GM12865 (cell line): ENCODE measurements around the gene GRIK5.
A peak's percentile ranks its signal among the peaks of the same experiment; 100 is the strongest.

Source experiments
- DNase-seq: peaks from one replicate; pipeline ENCODE4 v3.0.0; 2010; ENCODE audit warnings: low read depth
- H3K4me3 ChIP-seq: 2 replicates; pipeline ENCODE4 v1.5.1; 2011; ENCODE audit warnings: mild to moderate bottlenecking, low read depth, low read length, control low read depth
- TF ChIP-seq, protein P1 (sequence below): IDR thresholded peaks from 2 replicates; pipeline ENCODE4 v1.5.1; 2011; ENCODE audit warnings: low read length, control low read depth, low read depth, inconsistent platforms; ENCODE audit not compliant: insufficient read depth; ENCODE audit errors: missing control alignments

Gene GRIK5

DNA sequence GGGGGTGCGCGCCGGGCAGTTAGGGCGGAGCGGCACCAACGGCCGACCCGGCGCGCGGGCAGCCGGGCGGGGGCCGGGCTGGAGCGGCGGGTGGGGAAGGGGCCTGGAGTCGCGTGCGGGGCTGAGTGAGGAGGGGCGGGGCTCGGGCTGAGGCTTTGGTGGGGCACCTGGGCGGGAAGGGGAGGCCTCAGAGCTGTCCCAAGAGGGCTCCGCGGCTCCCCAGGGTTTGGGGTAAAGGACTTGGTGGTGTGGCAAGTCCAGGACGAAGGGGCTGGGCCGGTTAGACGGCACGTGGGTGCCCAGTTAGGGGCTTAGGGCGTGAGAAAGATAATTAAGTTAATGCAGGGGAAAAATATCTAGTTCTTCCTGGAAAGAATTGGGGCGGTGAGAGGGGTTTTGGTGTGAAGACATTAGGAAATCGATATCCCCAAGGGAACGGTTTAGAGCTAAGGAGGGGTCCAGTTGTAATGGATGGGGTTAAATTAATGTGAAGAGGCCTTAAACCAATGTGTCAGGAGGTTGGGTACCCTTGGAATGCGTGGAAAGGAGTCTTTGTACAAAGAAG lies 6.5 kb upstream of the GRIK5 start:
- TF ChIP-seq, protein P1, sequence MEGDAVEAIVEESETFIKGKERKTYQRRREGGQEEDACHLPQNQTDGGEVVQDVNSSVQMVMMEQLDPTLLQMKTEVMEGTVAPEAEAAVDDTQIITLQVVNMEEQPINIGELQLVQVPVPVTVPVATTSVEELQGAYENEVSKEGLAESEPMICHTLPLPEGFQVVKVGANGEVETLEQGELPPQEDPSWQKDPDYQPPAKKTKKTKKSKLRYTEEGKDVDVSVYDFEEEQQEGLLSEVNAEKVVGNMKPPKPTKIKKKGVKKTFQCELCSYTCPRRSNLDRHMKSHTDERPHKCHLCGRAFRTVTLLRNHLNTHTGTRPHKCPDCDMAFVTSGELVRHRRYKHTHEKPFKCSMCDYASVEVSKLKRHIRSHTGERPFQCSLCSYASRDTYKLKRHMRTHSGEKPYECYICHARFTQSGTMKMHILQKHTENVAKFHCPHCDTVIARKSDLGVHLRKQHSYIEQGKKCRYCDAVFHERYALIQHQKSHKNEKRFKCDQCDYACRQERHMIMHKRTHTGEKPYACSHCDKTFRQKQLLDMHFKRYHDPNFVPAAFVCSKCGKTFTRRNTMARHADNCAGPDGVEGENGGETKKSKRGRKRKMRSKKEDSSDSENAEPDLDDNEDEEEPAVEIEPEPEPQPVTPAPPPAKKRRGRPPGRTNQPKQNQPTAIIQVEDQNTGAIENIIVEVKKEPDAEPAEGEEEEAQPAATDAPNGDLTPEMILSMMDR = no peak
- peak overlapping the region; percentile 96 for H3K4me3 ChIP-seq
- DNase-seq = peak; percentile 52

DNA sequence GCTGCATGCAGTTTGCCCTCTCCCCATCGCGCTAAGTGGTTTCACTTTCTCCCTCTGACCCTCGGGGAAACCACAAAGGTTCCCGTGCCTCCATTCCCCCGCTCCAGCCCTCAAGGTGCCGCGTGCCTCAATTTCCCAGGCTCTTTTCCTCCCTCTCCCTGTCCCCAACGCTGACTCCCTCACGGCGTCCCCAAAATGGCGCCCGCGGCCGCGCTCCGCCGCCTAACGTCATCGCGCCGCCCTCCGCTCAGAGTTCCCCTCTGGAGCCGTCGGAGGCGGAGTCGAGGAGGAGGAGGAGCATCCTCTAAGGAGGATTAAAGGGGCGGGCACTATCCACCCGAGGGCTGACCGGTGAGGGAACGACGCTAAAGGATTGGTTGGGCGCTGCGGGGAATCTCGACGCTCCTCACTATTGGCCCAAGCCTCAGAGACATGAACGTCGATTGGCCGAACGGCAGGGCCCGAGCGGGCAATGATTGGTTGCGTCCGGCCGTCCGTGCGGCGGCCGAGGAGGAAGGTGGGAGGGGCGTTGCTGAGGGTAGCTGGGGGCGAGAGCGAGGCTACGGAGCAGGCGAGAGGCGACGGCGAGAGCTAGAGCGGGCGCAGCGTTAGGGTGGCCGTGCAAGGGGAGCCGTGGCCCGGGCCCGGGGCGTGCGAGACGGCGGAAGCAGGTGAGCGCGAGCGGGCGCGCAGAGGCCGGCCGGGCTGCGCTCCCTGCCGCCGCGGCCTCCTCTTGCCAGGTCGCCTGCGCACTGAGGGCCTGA lies 5.8 kb upstream of the GRIK5 start, which contains the start of gene ZNF574:
TSS of gene ZNF574 (plus strand) at position 551 of the 764 bp plus-strand sequence. CDS start 2,441 bp downstream, outside the sequence.
- peak within 1 kb of the TSS; percentile 96 for H3K4me3 ChIP-seq
- DNase-seq = peak; percentile 100
- TF ChIP-seq, protein P1 = no peak

DNA sequence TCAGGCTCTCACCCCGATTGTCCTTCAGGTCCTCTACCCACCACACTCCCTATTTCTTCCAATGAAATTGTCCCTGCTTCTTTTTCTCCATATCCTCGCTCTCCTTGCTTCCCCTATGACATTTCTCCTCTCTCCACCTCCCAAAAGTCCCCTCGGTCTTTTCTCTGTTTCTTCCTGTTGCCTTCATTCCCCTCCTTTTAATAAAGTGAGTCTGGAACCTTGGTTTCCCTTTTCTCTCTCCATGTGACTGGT lies 5.3 kb upstream of the GRIK5 start:
- peak overlapping the region; percentile 77 for H3K4me3 ChIP-seq
- DNase-seq = no peak
- TF ChIP-seq, protein P1 = no peak

DNA sequence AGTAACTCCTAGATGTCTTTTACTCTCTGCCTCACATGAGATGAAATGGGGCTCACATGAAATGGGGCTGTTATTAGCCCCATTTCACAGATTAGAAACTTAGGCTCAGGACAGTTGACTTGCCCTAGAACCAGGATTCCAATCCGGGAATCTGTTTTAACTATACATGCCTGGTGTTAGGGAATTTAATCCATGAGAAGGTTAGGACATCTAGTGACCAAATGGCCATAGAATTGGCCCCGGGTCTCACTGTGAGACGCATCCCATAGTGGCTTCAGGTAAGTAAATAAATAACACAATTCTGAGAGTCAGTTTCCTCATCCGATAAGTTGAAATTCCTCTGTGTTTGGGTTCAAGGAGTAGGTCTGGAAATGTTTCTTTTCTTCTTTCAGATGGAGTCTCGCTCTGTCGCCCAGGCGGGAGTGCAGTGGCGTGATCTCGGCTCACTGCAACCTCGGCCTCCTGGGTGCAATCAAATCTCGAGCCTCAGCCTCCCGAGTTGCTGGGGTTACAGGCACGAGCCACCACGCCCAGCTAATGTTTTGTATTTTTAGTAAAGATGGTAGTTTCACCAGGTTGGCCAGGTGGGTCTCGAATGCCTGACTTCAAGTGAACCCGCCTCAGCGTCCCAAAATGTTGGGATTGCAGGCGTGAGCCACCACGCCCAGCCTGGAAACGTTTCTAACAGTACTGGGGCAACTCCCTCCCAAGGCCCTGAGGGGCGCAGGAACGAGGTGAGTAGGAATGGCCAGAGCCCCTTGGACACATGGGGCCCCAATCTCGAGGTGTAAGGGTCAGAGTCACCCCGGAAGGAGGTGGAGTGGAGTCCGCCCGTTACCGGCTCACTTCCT lies 4.7 kb upstream of the GRIK5 start:
- TF ChIP-seq, protein P1 = no peak
- DNase-seq = peak; percentile 70
- peak overlapping the region; percentile 77 for H3K4me3 ChIP-seq

DNA sequence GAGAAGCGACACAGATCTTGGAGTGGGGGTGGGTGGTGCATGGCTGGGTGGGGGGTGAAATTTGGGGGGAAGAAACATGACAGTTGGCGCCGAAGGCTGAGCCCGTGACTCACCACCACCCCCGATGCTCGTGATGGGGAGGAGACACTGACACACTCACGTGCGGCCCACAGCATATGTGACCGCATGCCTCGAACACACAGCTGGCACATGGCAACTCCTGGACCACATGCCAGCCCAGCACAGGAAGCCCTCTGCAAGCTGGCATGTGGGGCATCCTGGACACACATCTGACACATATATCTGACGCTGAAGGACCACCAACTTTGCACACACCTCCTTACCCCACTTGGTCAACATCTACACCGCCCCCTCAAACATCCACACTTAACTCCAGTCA lies 1.2 kb upstream of the GRIK5 start:
- no peak for DNase-seq
- TF ChIP-seq, protein P1 = no peak
- no peak overlapping the region for H3K4me3 ChIP-seq

DNA sequence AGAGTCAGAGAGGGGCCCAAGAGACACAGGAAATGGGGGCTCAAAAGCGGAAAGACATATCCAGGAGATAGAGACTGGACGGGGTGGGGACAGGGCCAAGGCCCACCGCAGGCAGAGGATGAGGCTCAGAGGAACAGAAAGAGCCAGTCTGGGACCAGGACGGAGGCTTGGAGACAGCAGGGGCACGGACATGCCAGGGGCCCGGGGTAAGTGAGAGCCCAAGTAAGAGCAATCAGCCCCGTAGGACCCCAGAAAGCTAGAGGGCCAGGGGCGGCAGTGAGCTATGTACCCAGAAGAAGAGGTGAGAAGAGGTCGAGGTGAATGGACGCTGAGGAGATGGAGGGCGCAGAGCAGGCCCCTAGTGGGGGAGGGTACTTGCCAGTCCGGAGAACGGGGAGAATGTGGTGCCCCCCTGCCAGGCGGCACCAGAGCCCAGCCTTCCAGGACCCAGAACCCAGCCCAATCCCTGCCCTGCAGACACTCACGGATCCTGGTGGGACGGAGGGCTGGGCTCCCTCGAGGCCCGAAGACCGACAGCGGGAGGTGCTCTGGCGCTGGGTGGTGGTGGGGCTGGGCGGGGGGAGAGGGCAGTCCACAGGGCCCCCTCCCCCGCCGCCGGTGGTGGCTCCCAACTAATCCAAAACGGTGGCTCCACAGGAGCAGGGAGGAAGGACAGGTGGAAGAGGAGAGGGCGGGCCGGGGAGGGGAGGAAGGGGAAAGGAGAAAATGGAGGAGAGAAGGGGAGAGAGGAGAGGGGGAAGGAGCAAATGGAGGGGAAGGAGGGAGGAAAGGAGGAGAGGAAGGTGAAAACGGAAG lies 1.0 kb downstream of the GRIK5 start:
- TF ChIP-seq, protein P1 = no peak
- H3K4me3 ChIP-seq = no peak overlapping the region
- no peak for DNase-seq
